ENCODE measurements around the gene OCA2. TPM values are rescaled to one million over a fixed set of nuclear protein-coding genes. Genes with fewer than 3 reads are reported as not detected.

The OCA2 gene
- total RNA-seq, 1 experiment from 2014 or later: 0.57 TPM

DNA sequence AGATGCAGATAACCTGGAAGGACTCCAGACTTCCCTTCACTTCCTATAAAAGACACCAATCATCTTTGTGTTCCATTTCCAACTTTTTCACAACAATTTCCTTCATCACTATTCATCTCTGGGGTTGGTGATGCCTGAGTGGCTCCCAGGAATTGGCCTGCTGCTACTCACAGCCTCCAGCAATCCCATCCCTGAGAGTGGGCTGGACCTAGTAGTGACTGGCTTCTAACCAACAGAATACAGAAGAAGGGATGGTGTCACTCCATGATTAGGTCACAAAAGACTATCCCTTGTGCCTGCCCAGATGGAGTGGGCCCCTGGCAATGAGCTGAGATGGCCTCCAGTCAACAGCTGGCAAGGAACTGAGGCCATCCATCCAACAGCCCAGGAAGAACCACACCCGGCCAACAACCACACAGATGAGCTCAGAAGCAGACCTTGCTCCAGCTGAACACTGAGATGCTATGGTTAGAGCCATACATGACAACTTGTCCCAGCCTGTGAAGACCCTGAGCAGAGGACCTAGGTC is 20.9 kb downstream of the OCA2 start:
- H3K4me3 ChIP-seq (ENCODE audit: low read depth, low read length): no peak overlapping the region
- H3K27ac Mint-ChIP-seq (ENCODE audit: unreplicated experiment): no peak overlapping the region
- H3K4me3 Mint-ChIP-seq (ENCODE audit: unreplicated experiment): no peak overlapping the region
- peaks cover 12% of the 10 kb centered on the region for H3K4me1 ChIP-seq
- intact Hi-C loops (cut with micrococcal nuclease; ENCODE audit: unreplicated experiment): no loop called here
- H3K27me3 Mint-ChIP-seq (ENCODE audit: insufficient read depth, unreplicated experiment): no peaks in the 10 kb centered on the region
- ChIA-PET CTCF (no interaction called here), POLR2A (no interaction called here)
- no peaks in the 10 kb centered on the region for H3K27me3 ChIP-seq (replicated peaks; ENCODE audit: control insufficient read depth, insufficient read depth, low read length)
- H3K36me3 ChIP-seq (ENCODE audit: control insufficient read depth, insufficient read depth, low read length): no peaks in the 10 kb centered on the region
- no peak for DNase-seq
- TF ChIP-seq, protein P1, sequence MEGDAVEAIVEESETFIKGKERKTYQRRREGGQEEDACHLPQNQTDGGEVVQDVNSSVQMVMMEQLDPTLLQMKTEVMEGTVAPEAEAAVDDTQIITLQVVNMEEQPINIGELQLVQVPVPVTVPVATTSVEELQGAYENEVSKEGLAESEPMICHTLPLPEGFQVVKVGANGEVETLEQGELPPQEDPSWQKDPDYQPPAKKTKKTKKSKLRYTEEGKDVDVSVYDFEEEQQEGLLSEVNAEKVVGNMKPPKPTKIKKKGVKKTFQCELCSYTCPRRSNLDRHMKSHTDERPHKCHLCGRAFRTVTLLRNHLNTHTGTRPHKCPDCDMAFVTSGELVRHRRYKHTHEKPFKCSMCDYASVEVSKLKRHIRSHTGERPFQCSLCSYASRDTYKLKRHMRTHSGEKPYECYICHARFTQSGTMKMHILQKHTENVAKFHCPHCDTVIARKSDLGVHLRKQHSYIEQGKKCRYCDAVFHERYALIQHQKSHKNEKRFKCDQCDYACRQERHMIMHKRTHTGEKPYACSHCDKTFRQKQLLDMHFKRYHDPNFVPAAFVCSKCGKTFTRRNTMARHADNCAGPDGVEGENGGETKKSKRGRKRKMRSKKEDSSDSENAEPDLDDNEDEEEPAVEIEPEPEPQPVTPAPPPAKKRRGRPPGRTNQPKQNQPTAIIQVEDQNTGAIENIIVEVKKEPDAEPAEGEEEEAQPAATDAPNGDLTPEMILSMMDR (IDR thresholded peaks at IDR 0.05; ENCODE audit: insufficient read depth in 1 of 2, low read depth in 1 of 2, low read length in 1 of 2, severe bottlenecking in 1 of 2, unreplicated experiment in 1 of 2): no peak
- BruUV-seq (replicated peaks): no TSS peak
- no peaks in the 10 kb centered on the region for H3K9me3 Mint-ChIP-seq (ENCODE audit: unreplicated experiment)
- H3K4me1 Mint-ChIP-seq (ENCODE audit: low read depth, unreplicated experiment): no peaks in the 10 kb centered on the region
- H3K9me3 ChIP-seq: no peaks in the 10 kb centered on the region
- no peaks in the 10 kb centered on the region for H3K36me3 Mint-ChIP-seq (ENCODE audit: insufficient read depth, unreplicated experiment)

DNA sequence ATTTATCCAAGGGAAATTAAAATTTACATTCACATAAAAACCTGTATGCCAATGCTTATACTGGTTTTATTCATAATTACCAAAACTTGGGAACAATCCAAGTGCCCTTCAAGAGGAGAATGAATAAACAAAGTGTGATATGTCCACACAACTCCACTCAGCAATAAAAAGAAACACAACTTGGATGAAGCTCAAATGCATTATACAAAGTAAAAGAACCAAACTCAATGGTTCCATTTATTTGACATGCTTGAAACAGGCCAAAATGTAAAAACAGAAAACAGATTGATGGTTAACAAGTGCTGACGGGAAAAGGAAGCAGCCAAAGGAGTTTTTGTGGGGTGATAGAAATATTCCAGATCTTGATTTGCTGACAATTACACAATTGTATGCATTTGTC is 23.5 kb downstream of the OCA2 start:
- intact Hi-C loops (cut with micrococcal nuclease; ENCODE audit: unreplicated experiment): no loop called here
- no TSS peak for BruUV-seq (replicated peaks)
- CTCF ChIA-PET: no interaction called here
- Histone ChIP-seq H3K4me1 (no peaks in the 10 kb centered on the region), H3K4me3 (ENCODE audit: low read depth, low read length) (no peak overlapping the region), H3K36me3 (ENCODE audit: control insufficient read depth, insufficient read depth, low read length) (no peaks in the 10 kb centered on the region), H3K27me3 (replicated peaks; ENCODE audit: control insufficient read depth, insufficient read depth, low read length) (no peaks in the 10 kb centered on the region), H3K9me3 (no peaks in the 10 kb centered on the region)
- Mint-ChIP-seq H3K4me1 (ENCODE audit: low read depth, unreplicated experiment) (no peaks in the 10 kb centered on the region), H3K27me3 (ENCODE audit: insufficient read depth, unreplicated experiment) (no peaks in the 10 kb centered on the region), H3K4me3 (ENCODE audit: unreplicated experiment) (no peak overlapping the region), H3K36me3 (ENCODE audit: insufficient read depth, unreplicated experiment) (no peaks in the 10 kb centered on the region), H3K9me3 (ENCODE audit: unreplicated experiment) (no peaks in the 10 kb centered on the region), H3K27ac (ENCODE audit: unreplicated experiment) (no peak overlapping the region)
- DNase-seq: no peak
- TF ChIP-seq, protein P1 (IDR thresholded peaks at IDR 0.05; ENCODE audit: insufficient read depth in 1 of 2, low read depth in 1 of 2, low read length in 1 of 2, severe bottlenecking in 1 of 2, unreplicated experiment in 1 of 2): no peak
- POLR2A ChIA-PET: no interaction called here

DNA sequence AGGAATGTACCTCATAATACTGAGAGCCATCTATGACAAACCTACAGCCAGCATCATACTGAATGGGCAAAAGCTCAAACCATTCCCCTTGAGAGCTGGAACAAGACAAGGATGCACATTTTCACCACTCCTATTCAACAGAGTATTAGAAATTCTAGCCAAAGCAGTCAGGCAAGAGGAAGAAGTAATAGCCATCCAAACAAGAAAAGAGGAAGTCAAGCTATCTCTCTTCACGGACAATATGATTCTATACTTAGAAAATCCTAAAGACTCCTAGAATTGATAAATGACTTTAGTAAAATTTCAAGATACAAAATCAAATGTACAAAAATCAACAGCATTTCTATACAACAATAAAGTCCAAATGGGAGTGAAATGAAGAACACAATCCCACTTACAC is 30.2 kb downstream of the OCA2 start:
- no peaks in the 10 kb centered on the region for H3K4me1 ChIP-seq
- H3K36me3 ChIP-seq (ENCODE audit: control insufficient read depth, insufficient read depth, low read length): no peaks in the 10 kb centered on the region
- intact Hi-C loops (cut with micrococcal nuclease; ENCODE audit: unreplicated experiment): no loop called here
- TF ChIP-seq, protein P1 (IDR thresholded peaks at IDR 0.05; ENCODE audit: insufficient read depth in 1 of 2, low read depth in 1 of 2, low read length in 1 of 2, severe bottlenecking in 1 of 2, unreplicated experiment in 1 of 2): no peak
- H3K27ac Mint-ChIP-seq (ENCODE audit: unreplicated experiment): no peak overlapping the region
- no TSS peak for BruUV-seq (replicated peaks)
- DNase-seq: no peak
- no peaks in the 10 kb centered on the region for H3K36me3 Mint-ChIP-seq (ENCODE audit: insufficient read depth, unreplicated experiment)
- peaks cover 6% of the 10 kb centered on the region for H3K4me1 Mint-ChIP-seq (ENCODE audit: low read depth, unreplicated experiment)
- H3K27me3 Mint-ChIP-seq (ENCODE audit: insufficient read depth, unreplicated experiment): peaks cover 5% of the 10 kb centered on the region
- ChIA-PET CTCF (no interaction called here), POLR2A (no interaction called here)
- H3K27me3 ChIP-seq (replicated peaks; ENCODE audit: control insufficient read depth, insufficient read depth, low read length): no peaks in the 10 kb centered on the region
- H3K9me3 Mint-ChIP-seq (ENCODE audit: unreplicated experiment): peaks cover 9% of the 10 kb centered on the region
- no peak overlapping the region for H3K4me3 Mint-ChIP-seq (ENCODE audit: unreplicated experiment)
- H3K9me3 ChIP-seq: no peaks in the 10 kb centered on the region
- no peak overlapping the region for H3K4me3 ChIP-seq (ENCODE audit: low read depth, low read length)

All from Caco-2 (cell line).